Heart left ventricle (tissue), 13 donors: ENCODE measurements around the gene TSPAN33.

Experiments
- POLR2A ChIP-seq, 2 donors: fragments of 450-650 bp; IDR thresholded peaks; one replicate each; pipeline ENCODE4 v1.6.1; 2017; ENCODE audit warnings: antibody characterized with exemption in 2 of 2, mild to moderate bottlenecking in 2 of 2, moderate library complexity in 2 of 2
- TF ChIP-seq, protein P1 (sequence below), 12 donors: fragments of 200-600 bp; sonication (generic) in 4 of 12; IDR thresholded peaks; one replicate each; pipeline versions ENCODE4 v1.5.0 to v1.8.0; 2018 to 2022; ENCODE audit warnings: antibody characterized with exemption in 12 of 12, mild to moderate bottlenecking in 5 of 12
- donor health status: ischemic (EF 13 %, LVEDD 7.1; RV severe dilation, severe dysfunction).
- donor health status: DM: no; HTN: yes; CAD: no.
- donor health status: DM: no; HTN: no; CAD: no.
- donor health status: ischemic (EF 25% LVEDD 6.9; RV normal size, moderate dysfunction).
- donor health status: ischemic (EF 25% LVEDD 5.7; RV mildly dilated, moderate dysfunction).
- donor health status: ischemic (EF 35%, LVEDD 5.7; RV mildly dilated, moderate dysfunction).
- donor health status: nonischemic (EF 11% LVEDD 7.7; RV severe dilation, severe dysfunction).
- donor health status: DM: yes; HTN: yes; CAD: no.
- donor health status: PGD.
- donor health status: ischemic (EF 29% LVEDD 5.4; RV normal size, mild dysfunction).
- donor health status: nonischemic (EF 23%, LVEDD 6.1; RV moderate dilation, normal function).

DNA sequence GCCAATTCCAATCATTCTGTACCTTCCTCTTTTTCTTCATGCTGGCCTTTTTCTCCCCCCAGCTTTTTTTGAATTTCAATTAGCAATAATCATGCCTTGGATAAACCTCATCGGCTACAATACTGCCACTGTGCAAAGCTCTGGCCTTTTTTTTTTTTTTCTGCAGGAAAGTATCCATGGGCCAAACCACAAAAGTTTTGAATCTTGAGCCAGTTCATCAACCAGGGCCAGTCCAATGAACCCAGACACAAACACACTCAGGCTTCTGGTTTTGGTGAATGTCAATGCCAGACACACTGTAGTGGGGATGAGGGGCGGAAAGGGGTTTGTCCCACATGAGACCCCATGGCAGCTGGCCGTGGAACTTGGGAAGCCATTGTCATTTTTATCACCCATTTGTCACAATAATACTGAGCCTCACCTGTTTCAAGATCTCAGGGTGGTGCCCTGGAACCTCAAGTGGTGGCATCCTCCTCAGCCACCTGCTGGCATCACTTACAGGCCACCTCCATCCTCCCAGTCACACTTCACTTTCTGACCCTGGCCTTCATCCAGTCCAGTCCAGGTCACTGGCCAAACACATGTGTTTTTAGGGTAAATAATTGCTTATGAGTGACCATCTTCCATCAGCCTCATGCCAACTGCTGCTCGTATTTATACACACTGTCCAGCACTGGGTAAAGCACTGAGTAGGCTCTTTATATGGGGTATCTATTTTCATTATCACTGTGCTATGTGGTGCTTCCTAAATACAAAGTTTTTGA lies 40.8 kb upstream of the TSPAN33 start:
- TF ChIP-seq, protein P1, sequence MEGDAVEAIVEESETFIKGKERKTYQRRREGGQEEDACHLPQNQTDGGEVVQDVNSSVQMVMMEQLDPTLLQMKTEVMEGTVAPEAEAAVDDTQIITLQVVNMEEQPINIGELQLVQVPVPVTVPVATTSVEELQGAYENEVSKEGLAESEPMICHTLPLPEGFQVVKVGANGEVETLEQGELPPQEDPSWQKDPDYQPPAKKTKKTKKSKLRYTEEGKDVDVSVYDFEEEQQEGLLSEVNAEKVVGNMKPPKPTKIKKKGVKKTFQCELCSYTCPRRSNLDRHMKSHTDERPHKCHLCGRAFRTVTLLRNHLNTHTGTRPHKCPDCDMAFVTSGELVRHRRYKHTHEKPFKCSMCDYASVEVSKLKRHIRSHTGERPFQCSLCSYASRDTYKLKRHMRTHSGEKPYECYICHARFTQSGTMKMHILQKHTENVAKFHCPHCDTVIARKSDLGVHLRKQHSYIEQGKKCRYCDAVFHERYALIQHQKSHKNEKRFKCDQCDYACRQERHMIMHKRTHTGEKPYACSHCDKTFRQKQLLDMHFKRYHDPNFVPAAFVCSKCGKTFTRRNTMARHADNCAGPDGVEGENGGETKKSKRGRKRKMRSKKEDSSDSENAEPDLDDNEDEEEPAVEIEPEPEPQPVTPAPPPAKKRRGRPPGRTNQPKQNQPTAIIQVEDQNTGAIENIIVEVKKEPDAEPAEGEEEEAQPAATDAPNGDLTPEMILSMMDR (IDR thresholded peaks at IDR 0.05) = no peak
- TF ChIP-seq POLR2A (IDR thresholded peaks at IDR 0.05) = no peak
